Central memory CD8-positive, alpha-beta T cell (primary cell): ENCODE results near the gene MAPK8.

Source experiments
- ATAC-seq: fragments of 150-1000 bp; cut with Tn5 transposase; replicated peaks from 2 replicates; pipeline ENCODE4 v1.10.0; 2022; ENCODE audit warnings: mild to moderate bottlenecking, moderate FRiP score, moderate number of reproducible peaks; ENCODE audit not compliant: poor library complexity, severe bottlenecking; ENCODE audit errors: extremely low read depth
- DNase-seq, 2 donors: peaks; one replicate each; pipeline ENCODE4 v3.0.0; 2021; ENCODE audit warnings: low spot score in 2 of 2
- H3K27ac Mint-ChIP-seq: one replicate; pipeline ENCODE4 v1.8.0; 2022; ENCODE audit warnings: low read depth, mild to moderate bottlenecking, moderate library complexity, mixed read lengths
- H3K27me3 Mint-ChIP-seq: one replicate; pipeline ENCODE4 v1.8.0; 2022; ENCODE audit warnings: mixed read lengths
- H3K36me3 Mint-ChIP-seq: one replicate; pipeline ENCODE4 v1.8.0; 2022; ENCODE audit warnings: mild to moderate bottlenecking, moderate library complexity, mixed read lengths; ENCODE audit not compliant: insufficient read depth
- H3K4me1 Mint-ChIP-seq: one replicate; pipeline ENCODE4 v1.8.0; 2022; ENCODE audit warnings: mixed read lengths
- H3K4me3 Mint-ChIP-seq: one replicate; pipeline ENCODE4 v1.8.0; 2022; ENCODE audit warnings: mild to moderate bottlenecking, moderate library complexity, mixed read lengths
- H3K9me3 Mint-ChIP-seq: one replicate; pipeline ENCODE4 v1.8.0; 2022; ENCODE audit warnings: mixed read lengths

MAPK8 gene

DNA sequence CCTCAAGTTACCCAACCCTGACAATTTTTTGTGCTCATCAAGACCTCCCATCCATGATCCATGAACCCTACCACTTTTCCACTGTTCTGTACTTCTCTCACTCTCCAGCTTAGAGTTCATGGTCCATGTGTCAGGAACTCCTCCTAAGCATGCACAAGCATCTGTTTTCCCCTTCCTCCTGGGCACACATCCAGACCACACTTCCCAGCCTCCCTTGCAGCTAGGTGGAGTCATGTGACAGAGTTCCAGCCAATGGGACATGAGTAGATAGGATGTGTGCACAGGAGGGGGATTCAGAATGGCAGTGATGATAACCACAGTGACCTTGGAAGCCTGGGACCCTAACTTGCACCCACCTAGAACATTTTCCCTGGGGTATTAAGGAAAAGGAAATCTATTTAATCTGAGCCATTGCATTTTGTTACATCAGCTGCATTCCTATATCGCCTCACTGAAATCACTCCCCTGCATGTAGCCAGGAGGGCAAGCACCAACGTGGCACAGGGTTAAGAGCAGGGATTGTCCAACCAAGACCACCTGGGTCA lies 22.4 kb upstream of the MAPK8 start:
- DNase-seq (no peak), ATAC-seq (no peak)
- Mint-ChIP-seq H3K4me1 (no peaks in the 10 kb centered on the region), H3K4me3 (no peak overlapping the region), H3K27me3 (peaks cover 49% of the 10 kb centered on the region), H3K9me3 (peaks cover 6% of the 10 kb centered on the region), H3K27ac (no peak overlapping the region), H3K36me3 (no peaks in the 10 kb centered on the region)

DNA sequence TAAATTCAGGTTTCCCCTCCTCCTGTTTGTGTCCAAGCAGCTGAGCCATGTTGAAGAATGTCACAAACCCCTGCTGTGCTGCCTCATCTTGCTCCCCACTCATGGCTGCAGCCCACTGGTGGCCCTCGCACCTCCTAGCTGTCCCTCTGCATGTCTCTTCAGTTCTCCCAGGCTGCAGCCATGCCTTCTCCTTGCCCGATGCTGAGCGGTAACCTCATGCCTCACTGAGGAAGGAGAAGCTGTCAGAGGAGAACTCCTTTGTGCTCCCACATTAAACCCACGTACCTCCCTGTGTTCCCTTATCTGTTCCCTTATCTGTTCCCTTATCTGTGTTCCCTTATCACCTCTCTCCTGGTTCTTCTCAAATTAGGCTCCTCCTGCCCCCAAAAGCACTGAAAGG lies 21.7 kb upstream of the MAPK8 start:
- Mint-ChIP-seq H3K4me1 (no peaks in the 10 kb centered on the region), H3K27ac (no peak overlapping the region), H3K9me3 (peaks cover 6% of the 10 kb centered on the region), H3K36me3 (no peaks in the 10 kb centered on the region), H3K27me3 (peaks cover 42% of the 10 kb centered on the region), H3K4me3 (no peak overlapping the region)
- ATAC-seq (no peak), DNase-seq (no peak)

DNA sequence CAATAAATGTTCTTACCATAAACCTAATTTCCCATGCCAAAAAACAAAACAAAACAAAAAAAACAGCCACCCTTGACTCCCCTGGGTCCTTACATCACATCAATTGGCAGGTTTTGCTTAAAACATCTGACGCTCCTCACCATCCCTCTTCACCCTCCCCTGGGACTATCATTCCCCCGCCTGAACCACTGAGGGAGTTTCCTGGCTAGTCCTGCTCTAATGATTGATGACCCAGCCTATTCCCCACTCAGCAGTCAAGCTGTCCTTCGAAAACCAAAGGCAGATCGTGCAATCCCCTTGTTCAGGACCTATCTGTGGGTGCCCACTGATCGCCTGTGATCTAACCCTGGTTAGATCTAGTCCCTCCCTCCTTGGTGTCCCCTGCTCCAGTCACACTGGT lies 20.8 kb upstream of the MAPK8 start:
- peaks cover 6% of the 10 kb centered on the region for H3K9me3 Mint-ChIP-seq
- no peaks in the 10 kb centered on the region for H3K36me3 Mint-ChIP-seq
- no peak overlapping the region for H3K4me3 Mint-ChIP-seq
- DNase-seq (no peak), ATAC-seq (no peak)
- H3K27ac Mint-ChIP-seq: no peak overlapping the region
- peaks cover 36% of the 10 kb centered on the region for H3K27me3 Mint-ChIP-seq
- H3K4me1 Mint-ChIP-seq: no peaks in the 10 kb centered on the region

DNA sequence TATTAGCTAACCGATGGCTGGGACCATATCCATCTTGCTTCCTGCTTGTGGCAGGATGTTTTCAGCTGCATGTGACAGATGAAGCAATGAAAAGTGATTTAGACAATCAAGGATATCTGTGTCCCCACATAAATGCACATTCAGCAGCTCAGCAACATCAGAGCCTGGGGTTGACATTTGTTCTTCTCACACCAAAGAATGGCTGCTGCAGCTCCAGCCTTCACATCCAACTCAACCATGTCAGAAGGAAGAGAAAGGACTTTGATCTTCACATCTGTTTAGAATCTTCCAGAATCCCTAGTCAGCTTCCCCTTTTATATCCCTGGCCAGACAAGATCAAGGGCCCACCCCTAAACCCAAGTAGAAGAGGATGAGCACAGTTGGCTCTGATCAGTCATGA lies 20.1 kb upstream of the MAPK8 start:
- Mint-ChIP-seq H3K36me3 (no peaks in the 10 kb centered on the region), H3K27me3 (peaks cover 31% of the 10 kb centered on the region), H3K27ac (no peak overlapping the region), H3K9me3 (peaks cover 3% of the 10 kb centered on the region), H3K4me3 (no peak overlapping the region), H3K4me1 (no peaks in the 10 kb centered on the region)
- DNase-seq (no peak), ATAC-seq (no peak)

DNA sequence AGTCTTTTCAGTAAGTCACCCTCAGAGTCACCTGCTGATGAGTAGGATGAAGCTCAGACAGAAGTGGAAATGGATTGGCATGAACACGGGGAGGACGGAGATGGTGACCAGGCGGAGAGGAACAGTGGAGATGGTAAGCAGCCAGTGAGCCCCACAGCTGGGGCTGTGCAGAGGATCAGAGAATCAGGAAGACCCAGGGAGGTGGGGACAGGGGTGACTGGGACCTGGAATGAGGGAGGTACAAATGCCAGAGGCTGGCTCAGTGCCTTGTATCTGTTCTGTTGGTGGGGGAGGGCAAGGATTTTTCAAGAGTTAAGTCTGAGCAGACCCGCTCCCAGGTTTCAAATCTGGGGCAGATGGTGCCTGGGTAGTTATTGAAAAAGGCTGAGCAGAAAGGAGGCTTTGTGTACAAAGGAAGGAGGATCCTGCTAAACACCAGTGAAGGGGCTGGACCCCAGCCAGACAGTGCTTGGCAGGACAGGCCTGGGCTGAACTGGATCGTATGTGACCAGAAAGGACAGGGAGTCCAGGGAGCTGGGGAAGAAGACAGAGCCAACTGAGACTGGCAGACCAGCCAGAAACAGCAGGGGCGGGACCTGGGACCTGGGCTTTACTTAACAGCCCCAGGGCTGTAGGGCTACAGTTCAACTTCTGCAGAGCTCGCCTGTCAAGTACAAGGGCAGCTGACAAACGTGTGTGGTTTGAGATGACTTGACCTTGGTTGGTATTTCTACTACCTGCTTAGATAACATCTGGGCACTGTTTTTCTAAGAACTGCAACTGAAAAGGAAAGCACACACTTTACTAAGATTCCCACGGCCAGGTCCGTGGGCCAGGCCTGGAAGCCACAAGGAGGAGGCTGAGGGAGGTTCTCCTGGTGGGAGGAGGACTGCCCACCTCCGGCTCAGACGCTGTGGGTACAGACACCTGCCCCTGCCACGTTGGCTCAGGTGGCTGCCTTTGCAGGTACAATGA lies 18.8 kb upstream of the MAPK8 start:
- Mint-ChIP-seq H3K4me3 (no peak overlapping the region), H3K4me1 (no peaks in the 10 kb centered on the region), H3K27me3 (peaks cover 26% of the 10 kb centered on the region), H3K9me3 (no peaks in the 10 kb centered on the region), H3K36me3 (no peaks in the 10 kb centered on the region), H3K27ac (no peak overlapping the region)
- no peak for DNase-seq
- no peak for ATAC-seq

DNA sequence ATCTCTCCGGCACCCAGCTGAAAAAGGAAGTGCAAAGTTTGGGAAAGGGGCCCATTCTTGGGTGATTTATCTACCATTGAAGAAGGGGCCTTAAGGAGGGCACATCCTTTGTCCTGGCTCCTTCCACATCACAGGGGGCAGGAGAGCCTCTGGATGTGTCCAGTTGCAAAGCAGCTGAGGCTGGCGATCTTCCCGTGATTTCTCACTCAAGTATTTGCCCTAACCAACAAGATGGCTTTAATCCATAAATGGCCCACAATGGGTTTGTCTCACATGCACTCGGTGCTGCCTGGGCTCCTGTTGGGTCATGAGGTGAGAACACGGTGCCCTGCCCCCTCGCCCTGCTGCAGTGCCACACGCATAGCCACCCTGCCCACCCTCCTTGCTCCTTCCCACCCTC lies 17.8 kb upstream of the MAPK8 start:
- Mint-ChIP-seq H3K4me3 (no peak overlapping the region), H3K4me1 (no peaks in the 10 kb centered on the region), H3K27ac (no peak overlapping the region), H3K36me3 (peaks cover 2% of the 10 kb centered on the region), H3K27me3 (peaks cover 32% of the 10 kb centered on the region), H3K9me3 (no peaks in the 10 kb centered on the region)
- ATAC-seq (no peak), DNase-seq (no peak)

DNA sequence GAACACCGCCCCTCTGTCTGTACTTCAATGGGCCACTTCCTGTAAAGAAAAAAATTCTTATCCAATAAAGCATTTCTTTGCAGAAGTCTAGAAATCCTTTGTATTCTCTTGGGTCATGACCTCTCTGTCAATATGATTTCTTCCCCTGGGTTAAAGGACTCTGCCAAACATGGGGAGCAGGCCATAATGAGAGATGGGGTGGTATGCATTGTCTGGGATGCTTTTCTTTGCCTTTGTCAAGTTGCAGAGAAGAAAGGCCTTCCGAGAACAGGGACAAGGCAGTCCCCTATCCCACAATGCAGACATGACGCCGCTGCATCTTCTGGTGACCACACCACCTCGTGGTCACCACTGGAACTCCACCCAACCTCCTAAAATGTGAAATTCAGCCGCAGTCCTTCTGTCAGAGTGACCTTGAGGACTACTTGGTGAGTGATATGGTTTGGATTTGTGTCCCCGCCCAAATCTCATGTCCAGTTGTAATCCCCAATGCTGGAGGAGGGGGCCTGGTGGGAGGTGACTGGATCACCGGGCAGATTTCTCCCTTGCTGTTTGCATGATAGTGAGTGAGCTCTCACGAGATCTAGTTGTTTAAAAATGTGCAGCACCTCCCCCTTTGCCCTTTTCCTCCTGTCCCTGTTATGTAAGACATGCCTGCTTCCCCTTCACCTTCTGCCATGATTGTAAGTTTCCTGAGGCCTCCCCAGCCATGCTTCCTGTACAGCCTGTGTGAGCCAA lies 16.8 kb upstream of the MAPK8 start:
- DNase-seq: no peak
- peaks cover 2% of the 10 kb centered on the region for H3K36me3 Mint-ChIP-seq
- no peak overlapping the region for H3K27ac Mint-ChIP-seq
- no peaks in the 10 kb centered on the region for H3K9me3 Mint-ChIP-seq
- H3K4me1 Mint-ChIP-seq: no peaks in the 10 kb centered on the region
- H3K4me3 Mint-ChIP-seq: no peak overlapping the region
- no peak for ATAC-seq
- H3K27me3 Mint-ChIP-seq: peaks cover 31% of the 10 kb centered on the region

DNA sequence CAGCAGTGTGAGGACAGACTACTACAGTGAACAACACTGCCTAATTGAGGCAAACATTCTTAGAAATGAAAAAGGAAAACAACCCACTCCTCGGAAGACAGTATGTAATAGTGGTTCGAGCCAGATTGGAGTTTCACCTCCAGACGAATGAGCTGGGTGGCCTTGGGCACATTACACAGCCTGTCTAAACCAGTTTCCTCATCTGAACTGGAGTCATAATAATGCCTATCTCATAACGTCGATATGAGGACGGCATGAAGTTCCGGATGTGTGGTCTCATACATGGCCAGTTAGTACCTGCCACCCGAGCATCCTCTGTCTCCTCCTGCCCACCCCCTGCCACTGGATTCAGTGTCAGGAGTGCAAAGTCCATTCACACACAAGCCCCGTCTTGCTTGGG lies 16.2 kb upstream of the MAPK8 start:
- H3K27me3 Mint-ChIP-seq: peaks cover 25% of the 10 kb centered on the region
- no peak overlapping the region for H3K27ac Mint-ChIP-seq

DNA sequence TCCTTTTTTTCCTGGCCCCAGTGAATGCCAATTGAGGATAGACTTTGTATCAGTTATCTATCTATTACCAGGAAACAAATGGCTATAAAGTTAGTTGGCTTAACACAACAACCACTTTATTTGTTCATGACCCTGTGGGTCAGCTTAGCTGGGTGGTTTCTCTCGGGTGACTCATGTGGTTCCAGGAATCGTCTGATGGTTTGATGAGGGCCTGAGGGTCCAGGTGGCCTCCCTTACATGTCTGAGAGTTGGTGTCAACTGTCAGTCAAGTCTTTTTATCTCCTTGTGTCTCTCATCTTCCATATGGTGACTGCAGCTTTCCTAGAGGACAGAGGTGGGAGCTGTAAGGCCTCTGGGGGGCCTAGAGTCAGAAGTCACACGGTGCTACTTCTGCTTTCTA lies 15.3 kb upstream of the MAPK8 start:
- H3K9me3 Mint-ChIP-seq: no peaks in the 10 kb centered on the region
- H3K4me1 Mint-ChIP-seq: no peaks in the 10 kb centered on the region
- H3K27me3 Mint-ChIP-seq: peaks cover 16% of the 10 kb centered on the region
- no peak overlapping the region for H3K4me3 Mint-ChIP-seq
- no peak overlapping the region for H3K27ac Mint-ChIP-seq
- ATAC-seq: no peak
- no peak for DNase-seq
- peaks cover 3% of the 10 kb centered on the region for H3K36me3 Mint-ChIP-seq

More for the DNA sequence above, 16.2 kb upstream of the MAPK8 start:
- DNase-seq (no peak), ATAC-seq (no peak)
- Mint-ChIP-seq H3K36me3 (peaks cover 2% of the 10 kb centered on the region), H3K4me3 (no peak overlapping the region), H3K4me1 (no peaks in the 10 kb centered on the region), H3K9me3 (no peaks in the 10 kb centered on the region)

DNA sequence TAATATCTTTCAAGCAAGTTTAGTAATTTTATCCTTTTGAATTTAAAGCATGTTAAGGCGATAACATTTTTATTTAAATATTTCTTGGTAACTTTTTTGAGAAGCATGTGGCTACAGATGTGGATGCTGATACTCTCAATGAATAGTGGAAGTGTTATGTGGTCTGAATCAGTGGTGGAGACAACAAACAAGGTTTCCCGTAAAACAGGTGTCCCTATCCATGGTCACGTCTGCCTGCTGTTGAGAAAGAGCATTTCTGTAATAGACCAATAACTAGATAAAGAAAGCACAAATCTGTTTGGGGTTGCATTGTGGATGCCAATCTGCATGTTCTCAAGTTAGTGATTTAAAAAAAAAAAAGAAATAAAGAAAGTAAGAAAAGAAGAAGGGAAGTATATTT lies 13.9 kb upstream of the MAPK8 start:
- DNase-seq (no peak), ATAC-seq (no peak)
- Mint-ChIP-seq H3K4me3 (no peak overlapping the region), H3K9me3 (no peaks in the 10 kb centered on the region), H3K36me3 (peaks cover 3% of the 10 kb centered on the region), H3K27me3 (peaks cover 7% of the 10 kb centered on the region), H3K4me1 (no peaks in the 10 kb centered on the region), H3K27ac (no peak overlapping the region)

DNA sequence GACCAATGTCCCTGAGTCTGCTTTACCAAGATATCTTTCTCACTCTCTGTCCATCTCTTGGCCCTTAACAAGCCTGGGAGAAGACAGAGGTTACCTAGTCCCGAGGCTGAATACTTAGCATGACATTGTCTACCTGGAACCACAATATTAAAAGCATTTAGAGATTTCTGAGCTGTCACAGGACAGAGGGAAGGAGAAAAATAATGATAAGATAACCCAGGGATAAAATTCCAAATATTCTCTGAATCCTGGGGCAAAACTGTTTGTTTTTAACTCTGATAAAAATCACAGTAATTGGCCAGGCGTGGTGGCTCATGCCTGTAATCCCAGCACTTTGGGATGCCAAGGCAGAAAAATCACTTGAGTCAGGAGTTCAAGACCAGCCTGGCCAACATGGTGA lies 12.0 kb upstream of the MAPK8 start:
- Mint-ChIP-seq H3K4me3 (no peak overlapping the region), H3K36me3 (peaks cover 5% of the 10 kb centered on the region), H3K27me3 (peaks cover 7% of the 10 kb centered on the region), H3K9me3 (no peaks in the 10 kb centered on the region), H3K27ac (no peak overlapping the region), H3K4me1 (no peaks in the 10 kb centered on the region)
- no peak for DNase-seq
- no peak for ATAC-seq

DNA sequence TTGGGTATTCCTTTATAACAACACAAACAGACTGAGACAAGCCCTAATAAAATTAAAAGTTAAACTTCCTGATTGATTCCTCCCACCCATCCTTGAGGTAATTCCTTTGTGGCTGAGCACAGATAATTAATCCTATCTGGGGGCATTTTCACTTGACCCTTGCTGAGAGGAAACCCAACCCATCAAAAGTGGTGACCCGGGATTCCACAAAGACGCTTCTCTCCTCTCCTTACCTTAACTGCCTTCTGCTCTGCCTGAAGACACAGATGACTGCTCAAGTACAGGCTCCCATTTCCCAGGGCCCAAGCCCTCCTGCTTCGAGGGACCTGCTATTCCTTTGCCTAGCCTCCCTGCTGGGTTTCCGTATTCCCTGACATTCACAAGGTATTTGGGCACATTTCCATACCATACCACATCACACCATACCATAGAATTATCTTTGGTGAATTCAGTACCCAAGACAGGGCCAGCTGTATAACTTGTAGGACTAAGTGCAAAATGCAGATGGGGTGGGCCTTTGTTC lies 9.8 kb upstream of the MAPK8 start:
- no peak overlapping the region for H3K27ac Mint-ChIP-seq
- peaks cover 7% of the 10 kb centered on the region for H3K27me3 Mint-ChIP-seq
- H3K4me1 Mint-ChIP-seq: no peaks in the 10 kb centered on the region
- H3K4me3 Mint-ChIP-seq: no peak overlapping the region
- no peak for ATAC-seq
- H3K9me3 Mint-ChIP-seq: no peaks in the 10 kb centered on the region
- no peak for DNase-seq
- H3K36me3 Mint-ChIP-seq: peaks cover 8% of the 10 kb centered on the region
